H9 (cell line): ENCODE data around the gene ALDH1B1. TPM values are rescaled to one million over a fixed set of nuclear protein-coding genes. Genes with fewer than 3 reads are reported as not detected.
A peak's percentile ranks its signal among the peaks of the same experiment; 100 is the strongest.

Experiments
- DNase-seq: peaks from one replicate; pipeline ENCODE4 v3.0.0-alpha.2; 2017
- H2AFZ ChIP-seq: one replicate; pipeline ENCODE4 v1.6.1; 2013; ENCODE audit warnings: mild to moderate bottlenecking, low read length, control low read depth, moderate library complexity
- H2AK5ac ChIP-seq: 2 replicates; pipeline ENCODE4 v1.6.1; 2013; ENCODE audit warnings: low read length, control low read depth, mixed read lengths; ENCODE audit not compliant: insufficient read length
- H2BK120ac ChIP-seq: one replicate; pipeline ENCODE4 v1.6.1; 2013; ENCODE audit warnings: low read depth, mild to moderate bottlenecking, low read length, control low read depth, inconsistent platforms; ENCODE audit not compliant: poor library complexity, severe bottlenecking
- H2BK12ac ChIP-seq: 2 replicates; pipeline ENCODE4 v1.6.1; 2013; ENCODE audit warnings: low read length, control low read depth, mixed read lengths, low read depth; ENCODE audit not compliant: insufficient read length
- H2BK15ac ChIP-seq: 2 replicates; pipeline ENCODE4 v1.6.1; 2013; ENCODE audit warnings: low read depth, low read length, control low read depth
- H2BK20ac ChIP-seq: one replicate; pipeline ENCODE4 v1.6.1; 2013; ENCODE audit warnings: low read depth, mild to moderate bottlenecking, low read length, control low read depth, inconsistent platforms; ENCODE audit not compliant: poor library complexity, severe bottlenecking
- H2BK5ac ChIP-seq: 2 replicates; pipeline ENCODE4 v1.6.1; 2013; ENCODE audit warnings: low read length, control low read depth, mixed read lengths; ENCODE audit not compliant: insufficient read length
- H3K14ac ChIP-seq: 2 replicates; pipeline ENCODE4 v1.6.1; 2013; ENCODE audit warnings: low read length, control low read depth; ENCODE audit not compliant: insufficient read depth
- H3K18ac ChIP-seq: 2 replicates; pipeline ENCODE4 v1.6.1; 2013; ENCODE audit warnings: low read depth, mild to moderate bottlenecking, mixed read lengths, low read length, control low read depth; ENCODE audit not compliant: insufficient read length
- H3K23ac ChIP-seq: 2 replicates; pipeline ENCODE4 v1.6.1; 2013; ENCODE audit warnings: low read length, control low read depth, mixed read lengths, low read depth; ENCODE audit not compliant: insufficient read length
- H3K23me2 ChIP-seq: 2 replicates; pipeline ENCODE4 v1.6.1; 2013; ENCODE audit warnings: low read depth, mild to moderate bottlenecking, mixed read lengths, low read length, control low read depth; ENCODE audit not compliant: insufficient read length, poor library complexity, severe bottlenecking
- H3K27ac ChIP-seq: 2 replicates; pipeline ENCODE4 v1.5.1; 2013; ENCODE audit warnings: low read length, control low read depth, mixed read lengths, low read depth; ENCODE audit not compliant: insufficient read length
- H3K27me3 ChIP-seq: 2 replicates; pipeline ENCODE4 v1.6.1; 2013; ENCODE audit warnings: low read length, control low read depth, inconsistent platforms; ENCODE audit not compliant: insufficient read depth
- H3K4ac ChIP-seq: 2 replicates; pipeline ENCODE4 v1.6.1; 2013; ENCODE audit warnings: low read depth, mild to moderate bottlenecking, control low read depth, inconsistent platforms, low read length, moderate library complexity
- H3K4me1 ChIP-seq: 2 replicates; pipeline ENCODE4 v1.6.1; 2013; ENCODE audit warnings: low read length, control low read depth, inconsistent platforms; ENCODE audit not compliant: insufficient read depth
- H3K4me2 ChIP-seq: 2 replicates; pipeline ENCODE4 v1.6.1; 2013; ENCODE audit warnings: low read length, control low read depth, mixed read lengths; ENCODE audit not compliant: insufficient read length, insufficient read depth
- H3K56ac ChIP-seq: 2 replicates; pipeline ENCODE4 v1.6.1; 2013; ENCODE audit warnings: low read depth, mild to moderate bottlenecking, mixed read lengths, low read length, control low read depth; ENCODE audit not compliant: insufficient read length
- H3K79me1 ChIP-seq: 2 replicates; pipeline ENCODE4 v1.6.1; 2013; ENCODE audit warnings: low read depth, mild to moderate bottlenecking, moderate library complexity, low read length, control low read depth, inconsistent platforms; ENCODE audit not compliant: insufficient read depth, poor library complexity, severe bottlenecking
- H3K79me2 ChIP-seq: 2 replicates; pipeline ENCODE4 v1.6.1; 2013; ENCODE audit warnings: low read length, control low read depth, inconsistent platforms; ENCODE audit not compliant: insufficient read depth
- H3K9ac ChIP-seq: 2 replicates; pipeline ENCODE4 v1.6.1; 2013; ENCODE audit warnings: low read length, control low read depth, mixed read lengths; ENCODE audit not compliant: insufficient read length; ENCODE audit errors: extremely low read depth
- H3K9me3 ChIP-seq: one replicate; pipeline ENCODE4 v1.6.1; 2013; ENCODE audit warnings: low read depth, low read length, inconsistent platforms; ENCODE audit not compliant: control insufficient read depth
- H3T11ph ChIP-seq: one replicate; pipeline ENCODE4 v1.6.1; 2013; ENCODE audit warnings: mild to moderate bottlenecking, low read length, control low read depth, inconsistent platforms
- H4K20me1 ChIP-seq: one replicate; pipeline ENCODE4 v1.6.1; 2013; ENCODE audit not compliant: control insufficient read depth, insufficient read length, insufficient read depth
- H4K5ac ChIP-seq: 2 replicates; pipeline ENCODE4 v1.6.1; 2013; ENCODE audit warnings: low read depth, mild to moderate bottlenecking, mixed read lengths, low read length, control low read depth; ENCODE audit not compliant: insufficient read length
- H4K8ac ChIP-seq: replicated peaks from 2 replicates; pipeline ENCODE4 v1.6.1; 2013; ENCODE audit warnings: low read length, control low read depth, mixed read lengths, low read depth; ENCODE audit not compliant: insufficient read length
- H4K91ac ChIP-seq: 2 replicates; pipeline ENCODE4 v1.6.1; 2013; ENCODE audit warnings: low read depth, mild to moderate bottlenecking, moderate library complexity, mixed read lengths, low read length, control low read depth; ENCODE audit not compliant: insufficient read length
- H3K27ac Mint-ChIP-seq, 3 experiments: 2 replicates in 2 of 3; 3 replicates in 1 of 3; pipeline ENCODE4 v1.8.0; 2020 to 2021; ENCODE audit warnings: mixed read lengths in 3 of 3, mild to moderate bottlenecking in 1 of 3, moderate library complexity in 1 of 3
- H3K27me3 Mint-ChIP-seq: 2 replicates; pipeline ENCODE4 v1.8.0; 2021; ENCODE audit warnings: low read depth, mild to moderate bottlenecking, moderate library complexity, mixed read lengths
- H3K36me3 Mint-ChIP-seq, 3 experiments: 2 replicates in 2 of 3; 3 replicates in 1 of 3; pipeline ENCODE4 v1.8.0; 2020 to 2021; ENCODE audit warnings: low read depth in 3 of 3, mixed read lengths in 3 of 3; ENCODE audit not compliant: insufficient read depth in 1 of 3
- H3K4me1 Mint-ChIP-seq, 2 experiments: 2 replicates each; pipeline ENCODE4 v1.8.0; 2020; ENCODE audit warnings: mixed read lengths in 2 of 2
- H3K4me3 Mint-ChIP-seq, 2 experiments: 2 replicates in 1 of 2; 3 replicates in 1 of 2; pipeline ENCODE4 v1.8.0; 2020 to 2021; ENCODE audit warnings: mild to moderate bottlenecking in 2 of 2, mixed read lengths in 2 of 2, moderate library complexity in 1 of 2
- H3K9me3 Mint-ChIP-seq, 2 experiments: 2 replicates in 1 of 2; 3 replicates in 1 of 2; pipeline ENCODE4 v1.8.0; 2020; ENCODE audit warnings: mild to moderate bottlenecking in 2 of 2, mixed read lengths in 2 of 2, moderate library complexity in 1 of 2
- CTCF ChIP-seq: fragments of 200-600 bp; sonication (generic); conservative IDR thresholded peaks from 3 replicates; pipeline ENCODE4 v1.8.0; 2021; ENCODE audit warnings: antibody characterized with exemption, mild to moderate bottlenecking
- WGBS: extraction: QIAGEN DNeasy Blood & Tissue Kit; methylation state at CpG from one replicate; pipeline ENCODE4 v1.1.7; 2013; ENCODE audit warnings: missing lambda C conversion rate, low lambda C conversion rate, mixed read lengths; ENCODE audit not compliant: insufficient read length; ENCODE audit errors: extremely low coverage; 5-methylcytosine and 5-hydroxymethylcytosine counted together
- total RNA-seq: library from RNA; stranded (reverse); gene quantifications from 2 replicates; pipeline ENCODE4 v1.2.1, GENCODE V29; 2021

Gene ALDH1B1
- total RNA-seq, 1 experiment from 2014 or later: 49.6 TPM

GRCh38 chr9:38345851-38346755, 46.4 kb upstream of the ALDH1B1 start:
- no peaks in the 10 kb centered on the region for H3K23me2 ChIP-seq
- no peak overlapping the region for H2BK5ac ChIP-seq
- no peak overlapping the region for H3K23ac ChIP-seq
- TF ChIP-seq CTCF: no peak
- H3K4me3 Mint-ChIP-seq: no peak overlapping the region
- H3K9me3 Mint-ChIP-seq: no peaks in the 10 kb centered on the region; a peak in 2 of 5 replicates
- no peaks in the 10 kb centered on the region for H3K9me3 ChIP-seq
- WGBS: no CpG with 5 or more reads among the region's 10 CpGs
- H3K9ac ChIP-seq: no peak overlapping the region
- H3K79me1 ChIP-seq: no peaks in the 10 kb centered on the region
- H3K4ac ChIP-seq: no peak overlapping the region
- no peak overlapping the region for H4K91ac ChIP-seq
- H2BK120ac ChIP-seq: no peak overlapping the region
- no peak overlapping the region for H3K4me2 ChIP-seq
- no peaks in the 10 kb centered on the region for H3K4me1 ChIP-seq
- H4K5ac ChIP-seq: no peak overlapping the region
- no peak overlapping the region for H2AK5ac ChIP-seq
- peaks cover 85% of the 10 kb centered on the region for H3K27me3 Mint-ChIP-seq
- H2BK20ac ChIP-seq: no peak overlapping the region
- H3K27me3 ChIP-seq: no peaks in the 10 kb centered on the region
- no peak overlapping the region for H3K27ac ChIP-seq
- no peaks in the 10 kb centered on the region for H4K20me1 ChIP-seq
- H3T11ph ChIP-seq: no peak overlapping the region
- no peak overlapping the region for H3K18ac ChIP-seq
- H2BK15ac ChIP-seq: no peak overlapping the region
- no peak overlapping the region for H3K14ac ChIP-seq
- H3K79me2 ChIP-seq: no peaks in the 10 kb centered on the region
- H2BK12ac ChIP-seq: no peak overlapping the region
- H2AFZ ChIP-seq: no peak overlapping the region
- no peak overlapping the region for H3K56ac ChIP-seq
- H4K8ac ChIP-seq: no peak overlapping the region
- peak overlapping the region in 1 of 3 experiments; percentile 7; a peak in 3 of 7 replicates for H3K27ac Mint-ChIP-seq
- peaks cover 0 to 2% (median 0%) of the 10 kb centered on the region in 3 experiments; a peak in 2 of 7 replicates for H3K36me3 Mint-ChIP-seq
- DNase-seq: peak; percentile 14
- H3K4me1 Mint-ChIP-seq: peaks cover 39 to 53% of the 10 kb centered on the region in 2 experiments
